H1 (cell line): ENCODE data around the gene BABAM2. TPM values are rescaled to one million over a fixed set of nuclear protein-coding genes. Genes with fewer than 3 reads are reported as not detected.

Experiments used
- CTCF ChIA-PET: fragments of 300-600 bp; sonication (Branson Sonifier 250); formaldehyde crosslinking; loops from one replicate; lab custom pipeline; 2021; ENCODE audit not compliant: partially characterized antibody; lab: Charles Lee
- POLR2A ChIA-PET: fragments of 300-600 bp; sonication (Branson Sonifier 250); formaldehyde crosslinking; loops from one replicate; lab custom pipeline; 2021; ENCODE audit warnings: inconsistent platforms; ENCODE audit not compliant: partially characterized antibody; lab: Charles Lee
- DNase-seq, 2 experiments: peaks; one replicate each; pipeline versions ENCODE4 v3.0.0 to v3.0.0-alpha.2; 2010 to 2022; ENCODE audit warnings: low spot score in 2 of 2, low read depth in 1 of 2, mixed read lengths in 1 of 2
- FAIRE-seq: peaks from 2 replicates; lab custom pipeline; 2011; peaks lifted over from hg19 to GRCh38; lab: Jason Lieb, UNC
- H2AFZ ChIP-seq: 2 replicates; pipeline ENCODE4 v1.8.1; 2012; ENCODE audit warnings: low read length, inconsistent platforms
- H2AK5ac ChIP-seq: 2 replicates; pipeline ENCODE4 v1.6.1; 2013; ENCODE audit warnings: low read depth, low read length
- H2BK120ac ChIP-seq: replicated peaks from 2 replicates; pipeline ENCODE3; 2013; ENCODE audit warnings: low read depth, low read length, inconsistent platforms
- H2BK12ac ChIP-seq: 2 replicates; pipeline ENCODE4 v1.6.1; 2013; ENCODE audit warnings: low read depth, low read length
- H2BK15ac ChIP-seq: 2 replicates; pipeline ENCODE4 v1.6.1; 2013; ENCODE audit warnings: low read length
- H2BK20ac ChIP-seq: 2 replicates; pipeline ENCODE4 v1.6.1; 2013; ENCODE audit warnings: low read length
- H2BK5ac ChIP-seq: 2 replicates; pipeline ENCODE4 v1.6.1; 2013; ENCODE audit warnings: low read depth, low read length
- H3K14ac ChIP-seq: 2 replicates; pipeline ENCODE4 v1.6.1; 2013; ENCODE audit warnings: inconsistent platforms; ENCODE audit not compliant: insufficient read length
- H3K18ac ChIP-seq: 2 replicates; pipeline ENCODE4 v1.6.1; 2013; ENCODE audit warnings: low read length; ENCODE audit errors: extremely low read depth
- H3K23ac ChIP-seq: 2 replicates; pipeline ENCODE4 v1.6.1; 2013; ENCODE audit warnings: inconsistent platforms; ENCODE audit not compliant: insufficient read length
- H3K23me2 ChIP-seq: 2 replicates; pipeline ENCODE4 v1.6.1; 2013; ENCODE audit warnings: low read depth, low read length
- H3K27ac ChIP-seq: 2 replicates; pipeline ENCODE4 v1.6.1; 2011; ENCODE audit warnings: low read depth, low read length, inconsistent platforms
- H3K27me3 ChIP-seq, 4 experiments: replicated peaks in 1 of 4; 1 replicate in 1 of 4; 2 replicates in 3 of 4; pipeline versions ENCODE4 v1.6.1 to v1.8.1; 2011 to 2013; ENCODE audit warnings: low read length in 3 of 4, mild to moderate bottlenecking in 3 of 4, inconsistent platforms in 2 of 4, mixed read lengths in 2 of 4, moderate library complexity in 1 of 4; ENCODE audit not compliant: control insufficient read depth in 3 of 4, insufficient read depth in 3 of 4; ENCODE audit errors: extremely low read depth in 1 of 4
- H3K36me3 ChIP-seq, 4 experiments: 2 replicates each; pipeline versions ENCODE4 v1.6.1 to v1.8.1; 2011 to 2013; ENCODE audit warnings: mild to moderate bottlenecking in 4 of 4, low read length in 3 of 4, moderate library complexity in 2 of 4, control low read depth in 1 of 4, inconsistent platforms in 1 of 4; ENCODE audit not compliant: insufficient read depth in 4 of 4, control insufficient read depth in 2 of 4
- H3K4ac ChIP-seq: replicated peaks from 2 replicates; pipeline ENCODE3; 2013; ENCODE audit warnings: low read length, low read depth, mixed read lengths, inconsistent platforms; ENCODE audit not compliant: insufficient read length
- H3K4me1 ChIP-seq, 4 experiments: replicated peaks in 1 of 4; 1 replicate in 1 of 4; 2 replicates in 3 of 4; pipeline versions ENCODE4 v1.6.1 to v1.8.1; 2011 to 2013; ENCODE audit warnings: low read length in 3 of 4, inconsistent platforms in 2 of 4, mixed read lengths in 1 of 4; ENCODE audit not compliant: insufficient read depth in 4 of 4, control insufficient read depth in 3 of 4
- H3K4me2 ChIP-seq, 2 experiments: 2 replicates each; pipeline versions ENCODE4 v1.6.1 to v1.8.1; 2011 to 2013; ENCODE audit warnings: low read depth in 2 of 2, low read length in 2 of 2, control low read depth in 1 of 2, inconsistent platforms in 1 of 2, mild to moderate bottlenecking in 1 of 2; ENCODE audit not compliant: insufficient read depth in 1 of 2
- H3K4me3 ChIP-seq, 4 experiments: fragments of 200-600, 300-600 bp in 1 of 4; sonication (generic), shearing (Covaris generic), sonication (Bioruptor Twin) in 1 of 4; 2 replicates each; pipeline versions ENCODE4 v1.5.1 to v1.8.1; 2011 to 2016; ENCODE audit warnings: low read length in 4 of 4, low read depth in 3 of 4, control low read depth in 2 of 4, inconsistent platforms in 2 of 4, mild to moderate bottlenecking in 2 of 4, mixed read lengths in 1 of 4, moderate library complexity in 1 of 4; ENCODE audit not compliant: insufficient read depth in 2 of 4; ENCODE audit errors: extremely low read depth in 1 of 4
- H3K56ac ChIP-seq: replicated peaks from 2 replicates; pipeline ENCODE3; 2013; ENCODE audit warnings: low read depth, mild to moderate bottlenecking, mixed read lengths, low read length, inconsistent platforms; ENCODE audit not compliant: insufficient read length
- H3K79me1 ChIP-seq: 2 replicates; pipeline ENCODE4 v1.6.1; 2013; ENCODE audit warnings: low read depth, low read length, control low read depth
- H3K79me2 ChIP-seq, 2 experiments: 2 replicates each; pipeline versions ENCODE4 v1.6.1 to v1.8.1; 2012 to 2013; ENCODE audit warnings: low read length in 2 of 2, mild to moderate bottlenecking in 2 of 2, inconsistent platforms in 1 of 2; ENCODE audit not compliant: insufficient read depth in 2 of 2, control insufficient read depth in 1 of 2
- H3K9ac ChIP-seq, 4 experiments: replicated peaks in 1 of 4; 1 replicate in 1 of 4; 2 replicates in 3 of 4; pipeline versions ENCODE4 v1.6.1 to v1.8.1; 2011 to 2013; ENCODE audit warnings: low read depth in 3 of 4, low read length in 3 of 4, control low read depth in 2 of 4, mild to moderate bottlenecking in 2 of 4, moderate library complexity in 2 of 4, inconsistent platforms in 1 of 4; ENCODE audit errors: extremely low read depth in 1 of 4
- H3K9me3 ChIP-seq, 2 experiments: 2 replicates each; pipeline versions ENCODE4 v1.6.1 to v1.8.1; 2012 to 2013; ENCODE audit warnings: mild to moderate bottlenecking in 2 of 2, moderate library complexity in 2 of 2, control low read depth in 1 of 2, inconsistent platforms in 1 of 2, low read depth in 1 of 2, low read length in 1 of 2, mixed read lengths in 1 of 2; ENCODE audit not compliant: insufficient read depth in 2 of 2
- H4K20me1 ChIP-seq, 2 experiments: replicated peaks in 1 of 2; 2 replicates each; pipeline versions ENCODE3 to v1.8.1; 2011 to 2013; ENCODE audit warnings: inconsistent platforms in 2 of 2, low read length in 2 of 2, mild to moderate bottlenecking in 1 of 2; ENCODE audit not compliant: insufficient read depth in 2 of 2, control insufficient read depth in 1 of 2
- H4K5ac ChIP-seq: 2 replicates; pipeline ENCODE4 v1.6.1; 2013; ENCODE audit warnings: low read length, low read depth, mixed read lengths, inconsistent platforms; ENCODE audit not compliant: insufficient read length
- H4K8ac ChIP-seq: 2 replicates; pipeline ENCODE4 v1.8.0; 2013; ENCODE audit warnings: mild to moderate bottlenecking, moderate library complexity, low read length, inconsistent platforms; ENCODE audit not compliant: insufficient read depth; ENCODE audit errors: extremely low read depth
- H4K91ac ChIP-seq: replicated peaks from 2 replicates; pipeline ENCODE3; 2013; ENCODE audit warnings: low read length, mixed read lengths, inconsistent platforms; ENCODE audit not compliant: insufficient read length
- RNF2 ChIP-seq: fragments of 200-900, 300-1000 bp; sonication (generic); IDR thresholded peaks from 2 replicates; pipeline ENCODE4 v1.7.1; 2016; ENCODE audit warnings: borderline replicate concordance, low read depth, mild to moderate bottlenecking, antibody characterized with exemption, low read length; ENCODE audit not compliant: poor library complexity, severe bottlenecking; ENCODE audit errors: missing control alignments
- WGBS, 2 experiments: shearing (Covaris generic) in 1 of 2; methylation state at CpG; one replicate each; pipeline versions ENCODE4 v1.1.6 to v1.1.7; 2013 to 2015; ENCODE audit warnings: low lambda C conversion rate in 2 of 2, mixed read lengths in 2 of 2, inconsistent platforms in 1 of 2, low coverage in 1 of 2, missing lambda C conversion rate in 1 of 2; ENCODE audit not compliant: insufficient replicate concordance in 2 of 2, insufficient coverage in 1 of 2, insufficient read length in 1 of 2; ENCODE audit errors: extremely low coverage in 1 of 2, missing lambda C conversion rate in 1 of 2; 5-methylcytosine and 5-hydroxymethylcytosine counted together
- polyA plus RNA-seq, 7 experiments: library from polyadenylated mRNA; depleted of rRNA in 3 of 7; stranded (reverse) in 5 of 7; unstranded in 2 of 7; fragments of >200 nt in 5 of 7; fragments of 200-250 nt in 2 of 7; gene quantifications; 1 replicate in 5 of 7; 2 replicates in 1 of 7; 4 replicates in 1 of 7; pipeline versions ENCODE4 v1.2.1 to v1.2.3, GENCODE V29; 2011 to 2013; ENCODE audit warnings: missing spikeins in 2 of 7, mixed read lengths in 2 of 7
- total RNA-seq: library from RNA; stranded (reverse); fragmentation: NEBNext Ultra II Directional; extraction: Animal tissue kit (Norgen Biotek cat#: 25700); gene quantifications from 2 replicates; pipeline ENCODE4 v1.2.1, GENCODE V29; 2021

The BABAM2 gene
- total and polyA plus RNA-seq, 2 of the 8 experiments (the other 6 are each of a cell fraction or from before 2014, with no cell fraction given) = 15.8 to 20.9 TPM

DNA sequence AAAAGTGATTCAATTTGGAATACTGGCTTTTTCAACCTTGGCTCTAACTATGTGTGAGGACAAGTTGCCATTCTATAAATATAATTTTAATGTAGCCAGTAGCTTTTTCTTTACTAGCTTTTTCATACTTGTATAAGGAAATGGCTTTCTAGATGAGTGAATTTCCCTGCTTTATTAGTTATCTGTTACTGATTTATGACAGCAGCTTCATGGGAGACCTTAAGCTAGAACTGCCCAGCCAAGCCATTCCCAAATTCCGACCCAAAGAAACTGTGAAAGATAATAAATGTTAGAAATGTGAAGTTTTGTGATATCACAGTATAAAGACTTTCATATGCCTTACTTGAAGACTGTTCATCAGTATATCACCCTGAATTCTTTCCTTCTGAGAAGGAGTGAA, 32.3 kb downstream of the BABAM2 start:
- POLR2A ChIA-PET = no interaction called here
- no peak for DNase-seq
- CTCF ChIA-PET = interaction anchor here (0.7 to 1.3 kb wide), 2 partner anchors 9 kb away, joined by 3 read pairs; no protein-coding TSS in a partner anchor
- no peak overlapping the region for H2BK12ac ChIP-seq
- H3K9ac ChIP-seq = no peak overlapping the region
- FAIRE-seq = no peak
- H4K20me1 ChIP-seq = no peaks in the 10 kb centered on the region
- no peak overlapping the region for H4K5ac ChIP-seq
- no peaks in the 10 kb centered on the region for H3K9me3 ChIP-seq
- no peak overlapping the region for H3K4me3 ChIP-seq
- no peak overlapping the region for H2AK5ac ChIP-seq
- H3K14ac ChIP-seq = no peak overlapping the region
- 100% methylated on average over 1 of the region's 1 CpG; no CpG with 5 or more reads in 1 of the 2 experiments for WGBS, 2 experiments
- H3K23ac ChIP-seq = no peak overlapping the region
- no peak overlapping the region for H2BK5ac ChIP-seq
- H2BK20ac ChIP-seq = no peak overlapping the region
- no peaks in the 10 kb centered on the region for H3K36me3 ChIP-seq
- H3K4ac ChIP-seq = no peak overlapping the region
- no peak overlapping the region for H4K91ac ChIP-seq
- no peak overlapping the region for H3K4me2 ChIP-seq
- no peak overlapping the region for H2BK15ac ChIP-seq
- no peak overlapping the region for H2AFZ ChIP-seq
- no peak overlapping the region for H3K27ac ChIP-seq
- no peak overlapping the region for H3K56ac ChIP-seq
- H3K4me1 ChIP-seq = no peaks in the 10 kb centered on the region
- H3K79me2 ChIP-seq = no peaks in the 10 kb centered on the region
- H4K8ac ChIP-seq = no peak overlapping the region
- no peaks in the 10 kb centered on the region for H3K27me3 ChIP-seq
- H2BK120ac ChIP-seq = no peak overlapping the region
- no peak overlapping the region for H3K18ac ChIP-seq
- no peaks in the 10 kb centered on the region for H3K23me2 ChIP-seq
- no peaks in the 10 kb centered on the region for H3K79me1 ChIP-seq
- no peak for TF ChIP-seq RNF2
